Choroid plexus epithelial cell (primary cell): ENCODE data around the gene CMYA5.
"Not testable (repeated sequence)": the region's sequence is repeated elsewhere in the genome, so short reads cannot be mapped to it uniquely, and the experiment has no call there.

ENCODE experiments used
- DNase-seq: peaks from one replicate; pipeline ENCODE4 v3.0.0-alpha.2; 2010; ENCODE audit warnings: low read depth
- H3K4me3 ChIP-seq: 2 replicates; pipeline ENCODE4 v1.5.1; 2011; ENCODE audit warnings: low read depth, mild to moderate bottlenecking, control low read depth, low read length, moderate library complexity
- TF ChIP-seq, protein P1 (sequence below): conservative IDR thresholded peaks from 2 replicates; pipeline ENCODE4 v1.5.1; 2011; ENCODE audit warnings: low read depth, mild to moderate bottlenecking, control low read depth, inconsistent platforms, low read length, moderate library complexity

Gene CMYA5

DNA sequence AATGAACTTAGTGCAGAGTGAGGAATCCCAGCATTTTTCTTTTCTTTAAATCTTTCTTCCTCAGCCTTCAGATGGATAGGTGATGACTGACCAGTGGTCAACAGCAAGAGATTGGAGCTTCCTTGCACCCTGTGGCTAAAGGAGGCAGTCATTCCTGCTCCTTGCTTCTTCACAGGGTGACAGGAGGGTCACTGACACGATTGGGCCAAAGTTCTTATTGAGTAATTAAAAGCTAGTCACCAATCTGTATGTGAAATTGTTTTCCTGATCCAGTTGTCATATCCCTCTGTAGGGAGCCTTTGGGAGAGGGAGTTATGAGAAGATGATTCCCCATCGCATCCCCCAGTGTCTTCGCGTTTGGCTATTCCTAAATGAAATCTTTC, 85.2 kb downstream of the CMYA5 start:
- no peak overlapping the region for H3K4me3 ChIP-seq
- DNase-seq, result no peak
- TF ChIP-seq, protein P1, sequence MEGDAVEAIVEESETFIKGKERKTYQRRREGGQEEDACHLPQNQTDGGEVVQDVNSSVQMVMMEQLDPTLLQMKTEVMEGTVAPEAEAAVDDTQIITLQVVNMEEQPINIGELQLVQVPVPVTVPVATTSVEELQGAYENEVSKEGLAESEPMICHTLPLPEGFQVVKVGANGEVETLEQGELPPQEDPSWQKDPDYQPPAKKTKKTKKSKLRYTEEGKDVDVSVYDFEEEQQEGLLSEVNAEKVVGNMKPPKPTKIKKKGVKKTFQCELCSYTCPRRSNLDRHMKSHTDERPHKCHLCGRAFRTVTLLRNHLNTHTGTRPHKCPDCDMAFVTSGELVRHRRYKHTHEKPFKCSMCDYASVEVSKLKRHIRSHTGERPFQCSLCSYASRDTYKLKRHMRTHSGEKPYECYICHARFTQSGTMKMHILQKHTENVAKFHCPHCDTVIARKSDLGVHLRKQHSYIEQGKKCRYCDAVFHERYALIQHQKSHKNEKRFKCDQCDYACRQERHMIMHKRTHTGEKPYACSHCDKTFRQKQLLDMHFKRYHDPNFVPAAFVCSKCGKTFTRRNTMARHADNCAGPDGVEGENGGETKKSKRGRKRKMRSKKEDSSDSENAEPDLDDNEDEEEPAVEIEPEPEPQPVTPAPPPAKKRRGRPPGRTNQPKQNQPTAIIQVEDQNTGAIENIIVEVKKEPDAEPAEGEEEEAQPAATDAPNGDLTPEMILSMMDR, result no peak

GRCh38 chr5:79784741-79785140, 95.1 kb downstream of the CMYA5 start:
- not testable (repeated sequence) for H3K4me3 ChIP-seq, DNase-seq

DNA sequence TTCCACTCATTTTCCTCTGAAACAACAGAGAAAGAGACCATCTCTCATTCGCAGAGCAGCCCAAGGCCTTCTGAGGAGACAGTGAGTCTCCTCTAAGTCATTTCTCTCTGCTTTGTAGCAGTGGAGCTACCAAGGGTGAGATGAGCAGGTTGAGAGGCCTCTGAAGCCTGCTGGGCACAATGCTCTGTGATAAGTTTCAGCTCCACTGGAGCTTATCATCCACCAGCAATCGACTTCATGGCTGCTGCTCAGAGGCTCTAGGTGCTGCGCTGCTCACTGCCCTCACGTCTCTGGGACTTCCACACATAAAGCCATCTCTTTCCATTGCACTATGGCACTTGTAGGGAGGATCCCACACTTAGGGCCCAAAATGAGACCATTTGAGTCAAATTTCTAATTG, 96.3 kb downstream of the CMYA5 start:
- no peak overlapping the region for H3K4me3 ChIP-seq
- no peak for DNase-seq
- TF ChIP-seq, protein P1, result no peak

GRCh38 chr5:79787448-79787847, 97.8 kb downstream of the CMYA5 start:
- DNase-seq, result no peak
- no peak overlapping the region for H3K4me3 ChIP-seq
- TF ChIP-seq, protein P1, result no peak

DNA sequence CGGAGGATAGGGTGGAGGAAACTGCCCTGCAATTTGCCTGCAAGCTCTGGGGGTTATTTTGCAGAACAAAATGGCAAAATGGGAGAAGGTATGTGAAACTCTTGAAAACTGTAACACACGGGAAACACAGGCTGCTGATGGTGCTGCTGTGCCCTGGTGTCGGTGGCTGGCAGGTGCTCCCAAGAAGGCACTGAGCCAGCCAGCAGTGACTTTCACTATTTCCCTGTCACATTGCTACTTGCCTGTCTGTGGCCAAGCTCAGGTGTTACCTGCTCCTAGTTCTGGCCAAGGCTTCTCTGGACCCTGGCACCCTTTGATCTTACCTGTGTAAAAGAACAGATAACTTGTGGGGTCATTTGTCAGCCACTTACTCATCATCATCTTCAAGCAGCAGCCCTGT, 102.2 kb downstream of the CMYA5 start:
- TF ChIP-seq, protein P1, result no peak
- H3K4me3 ChIP-seq, result no peak overlapping the region
- no peak for DNase-seq

DNA sequence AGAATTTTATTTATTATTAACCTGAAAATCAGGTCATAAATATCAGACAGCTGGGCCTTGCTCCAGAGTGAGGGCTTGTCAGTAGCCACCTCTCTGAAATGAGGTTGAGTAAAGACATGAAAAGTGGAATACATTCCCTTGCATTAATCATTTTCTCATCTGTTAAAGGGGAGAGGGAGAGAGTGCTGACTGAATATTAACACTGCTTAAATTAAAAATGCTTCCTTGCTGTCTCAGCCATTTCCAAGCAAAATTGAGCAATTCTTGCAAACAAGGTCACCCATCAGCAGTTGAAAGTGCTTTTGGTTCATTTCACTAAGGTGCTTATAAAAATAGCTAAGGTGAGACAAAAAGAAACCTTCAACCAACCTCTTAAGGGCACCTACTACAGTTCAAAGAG, 102.8 kb downstream of the CMYA5 start:
- TF ChIP-seq, protein P1, result no peak
- DNase-seq, result no peak
- no peak overlapping the region for H3K4me3 ChIP-seq

DNA sequence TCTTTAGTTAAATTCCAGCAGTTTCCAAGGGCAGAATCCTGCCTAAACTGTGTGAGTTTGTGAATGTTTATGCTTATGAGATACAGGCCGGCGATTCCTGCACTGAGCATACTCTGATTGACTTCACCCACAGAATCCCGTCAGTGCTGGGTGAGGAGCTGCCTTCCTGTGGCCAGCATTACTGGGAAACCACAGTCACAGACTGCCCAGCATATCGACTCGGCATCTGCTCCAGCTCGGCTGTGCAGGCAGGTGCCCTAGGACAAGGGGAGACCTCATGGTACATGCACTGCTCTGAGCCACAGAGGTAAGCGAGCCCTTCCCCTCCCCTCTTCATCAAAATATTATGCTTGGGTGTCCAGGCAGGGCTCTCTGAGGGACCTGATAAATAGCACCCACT, 103.7 kb downstream of the CMYA5 start:
- TF ChIP-seq, protein P1, result no peak
- no peak overlapping the region for H3K4me3 ChIP-seq
- DNase-seq, result no peak

DNA sequence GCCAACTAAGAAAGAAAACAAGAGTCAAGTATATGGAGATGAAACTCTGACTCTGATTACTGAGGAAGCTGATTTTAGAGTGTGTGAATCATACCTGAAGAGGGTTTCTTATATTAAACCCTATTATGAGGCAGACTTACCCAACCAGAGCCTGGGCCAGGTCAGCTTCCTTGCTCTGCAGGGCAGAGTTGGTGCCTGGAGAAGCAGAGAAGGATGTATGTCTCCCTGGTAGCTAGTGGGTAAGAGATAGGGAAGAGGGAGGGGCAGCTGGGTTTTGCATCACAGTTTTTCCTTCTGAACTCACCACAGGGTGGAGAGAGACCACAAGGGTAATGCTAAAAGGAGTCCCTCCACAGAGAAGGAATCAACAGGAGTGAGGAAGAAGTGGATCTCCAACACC, 104.1 kb downstream of the CMYA5 start:
- TF ChIP-seq, protein P1, result no peak
- DNase-seq, result no peak
- H3K4me3 ChIP-seq, result no peak overlapping the region
